Testis (tissue), 3 donors: ENCODE results near the gene PBX1. TPM values are rescaled to one million over a fixed set of nuclear protein-coding genes. Genes with fewer than 3 reads are reported as not detected.

Experiments
- DNase-seq: peaks from one replicate; pipeline ENCODE4 v3.0.0-alpha.2; 2019
- H3K27ac ChIP-seq, 2 donors: fragments of 200-600 bp; sonication (generic); one replicate each; pipeline ENCODE4 v1.5.1; 2019
- H3K27me3 ChIP-seq: fragments of 200-600 bp; sonication (generic); one replicate; pipeline ENCODE4 v1.5.1; 2019
- H3K36me3 ChIP-seq: fragments of 200-600 bp; sonication (generic); one replicate; pipeline ENCODE4 v1.5.1; 2017; ENCODE audit warnings: low read depth; ENCODE audit errors: missing control alignments
- H3K4me1 ChIP-seq: fragments of 200-600 bp; sonication (generic); one replicate; pipeline ENCODE4 v1.5.1; 2019
- H3K4me3 ChIP-seq, 2 donors: fragments of 200-600 bp; sonication (generic); one replicate each; pipeline ENCODE4 v1.5.1; 2017 to 2019
- H3K9me3 ChIP-seq: fragments of 200-600 bp; sonication (generic); one replicate; pipeline ENCODE4 v1.5.1; 2017
- POLR2A ChIP-seq: fragments of 450-650 bp; IDR thresholded peaks from one replicate; pipeline ENCODE4 v1.6.1; 2017; ENCODE audit warnings: antibody characterized with exemption, mild to moderate bottlenecking, moderate library complexity
- WGBS, 2 donors: methylation state at CpG; one replicate each; pipeline ENCODE4 v1.1.5; 2018; 5-methylcytosine and 5-hydroxymethylcytosine counted together
- intact Hi-C: fragments of 100-400 bp; cut with DNase I; formaldehyde crosslinking; loops from one replicate; pipeline ENCODE4 v1.15.1; 2023; ENCODE audit warnings: low total_unique reads
- polyA plus RNA-seq: library from polyadenylated mRNA; stranded (reverse); fragments of 350-450 nt; fragmentation: Illumina TruSeq; extraction: RNeasy Lipid Tissue Mini Kit (QIAGEN cat#74804); gene quantifications from one replicate; pipeline ENCODE4 v1.2.3, GENCODE V29; 2014; ENCODE audit warnings: low read depth, low replicate concordance; ENCODE audit not compliant: insufficient read depth
- total RNA-seq, 2 donors: library from RNA; depleted of rRNA; stranded (reverse); fragments of >200 nt; gene quantifications; one replicate each; pipeline ENCODE4 v1.2.3, GENCODE V29; 2016
- TF ChIP-seq, protein P1 (sequence below), 3 experiments: fragments of 450-650 bp in 2 of 3; fragments of 200-600 bp in 1 of 3; sonication (generic) in 1 of 3; IDR thresholded peaks; one replicate each; pipeline ENCODE4 v1.5.1; 2016 to 2019; ENCODE audit warnings: antibody characterized with exemption in 3 of 3, mild to moderate bottlenecking in 2 of 3, moderate library complexity in 1 of 3

PBX1 gene
- total and polyA plus RNA-seq, 3 donors from 2014 or later, result 20.2 to 25.0 (median 20.3) TPM

DNA sequence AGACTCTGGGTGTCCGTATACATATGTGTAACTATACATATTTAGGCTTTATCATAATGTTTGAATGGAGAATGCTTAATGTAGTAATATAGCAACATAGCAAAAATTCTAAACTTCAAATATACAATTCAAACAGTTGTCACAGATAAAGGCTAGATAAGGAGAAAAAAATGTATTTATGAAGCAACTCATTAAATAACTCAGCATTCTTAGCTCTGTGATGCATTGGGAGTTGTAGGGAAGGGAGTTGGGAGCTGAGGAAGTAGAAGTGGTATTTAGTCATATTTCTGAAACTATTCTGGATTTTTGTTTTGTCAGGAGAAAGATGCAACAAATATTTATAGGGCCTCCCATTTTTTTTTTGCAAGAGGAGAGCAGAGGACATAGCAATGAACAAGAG is 197.8 kb downstream of the PBX1 start:
- WGBS, 2 donors, result 96 to 100% methylated on average over 1 of the region's 1 CpG
- H3K27ac ChIP-seq, result no peak overlapping the region
- no peaks in the 10 kb centered on the region for H3K27me3 ChIP-seq
- no peak for TF ChIP-seq POLR2A
- TF ChIP-seq, protein P1, sequence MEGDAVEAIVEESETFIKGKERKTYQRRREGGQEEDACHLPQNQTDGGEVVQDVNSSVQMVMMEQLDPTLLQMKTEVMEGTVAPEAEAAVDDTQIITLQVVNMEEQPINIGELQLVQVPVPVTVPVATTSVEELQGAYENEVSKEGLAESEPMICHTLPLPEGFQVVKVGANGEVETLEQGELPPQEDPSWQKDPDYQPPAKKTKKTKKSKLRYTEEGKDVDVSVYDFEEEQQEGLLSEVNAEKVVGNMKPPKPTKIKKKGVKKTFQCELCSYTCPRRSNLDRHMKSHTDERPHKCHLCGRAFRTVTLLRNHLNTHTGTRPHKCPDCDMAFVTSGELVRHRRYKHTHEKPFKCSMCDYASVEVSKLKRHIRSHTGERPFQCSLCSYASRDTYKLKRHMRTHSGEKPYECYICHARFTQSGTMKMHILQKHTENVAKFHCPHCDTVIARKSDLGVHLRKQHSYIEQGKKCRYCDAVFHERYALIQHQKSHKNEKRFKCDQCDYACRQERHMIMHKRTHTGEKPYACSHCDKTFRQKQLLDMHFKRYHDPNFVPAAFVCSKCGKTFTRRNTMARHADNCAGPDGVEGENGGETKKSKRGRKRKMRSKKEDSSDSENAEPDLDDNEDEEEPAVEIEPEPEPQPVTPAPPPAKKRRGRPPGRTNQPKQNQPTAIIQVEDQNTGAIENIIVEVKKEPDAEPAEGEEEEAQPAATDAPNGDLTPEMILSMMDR (IDR thresholded peaks at IDR 0.05), result no peak
- intact Hi-C loops, result no loop called here
- no peak for DNase-seq
- H3K36me3 ChIP-seq, result no peaks in the 10 kb centered on the region
- peaks cover 5% of the 10 kb centered on the region for H3K4me1 ChIP-seq
- H3K4me3 ChIP-seq, result no peak overlapping the region
- H3K9me3 ChIP-seq, result no peaks in the 10 kb centered on the region

DNA sequence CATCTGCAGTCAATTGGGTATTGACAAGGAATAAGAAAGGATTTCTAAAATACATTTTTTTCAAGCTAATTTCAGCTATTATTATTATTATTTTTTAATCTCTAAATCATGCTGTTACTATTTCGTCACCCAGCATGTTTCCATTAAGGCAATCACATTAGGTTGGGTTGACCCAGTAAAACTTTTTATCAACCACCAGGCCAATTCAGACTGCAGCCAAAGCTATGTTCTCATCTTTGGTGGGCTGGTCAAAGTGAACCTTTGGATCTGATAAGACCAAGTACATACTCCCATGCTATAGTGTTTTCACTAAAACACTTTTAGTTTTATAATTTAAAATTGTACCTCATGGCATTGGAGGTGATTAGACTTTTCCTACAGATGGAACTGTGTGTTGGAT is 198.6 kb downstream of the PBX1 start:
- TF ChIP-seq, protein P1 (IDR thresholded peaks at IDR 0.05), result no peak
- no peak for TF ChIP-seq POLR2A
- DNase-seq, result no peak
- Histone ChIP-seq H3K27ac (no peak overlapping the region), H3K9me3 (no peaks in the 10 kb centered on the region), H3K36me3 (no peaks in the 10 kb centered on the region), H3K27me3 (no peaks in the 10 kb centered on the region), H3K4me1 (peaks cover 5% of the 10 kb centered on the region), H3K4me3 (no peak overlapping the region)
- intact Hi-C loops, result no loop called here
- WGBS, 2 donors, result 38 to 54% methylated on average over 1 of the region's 1 CpG

DNA sequence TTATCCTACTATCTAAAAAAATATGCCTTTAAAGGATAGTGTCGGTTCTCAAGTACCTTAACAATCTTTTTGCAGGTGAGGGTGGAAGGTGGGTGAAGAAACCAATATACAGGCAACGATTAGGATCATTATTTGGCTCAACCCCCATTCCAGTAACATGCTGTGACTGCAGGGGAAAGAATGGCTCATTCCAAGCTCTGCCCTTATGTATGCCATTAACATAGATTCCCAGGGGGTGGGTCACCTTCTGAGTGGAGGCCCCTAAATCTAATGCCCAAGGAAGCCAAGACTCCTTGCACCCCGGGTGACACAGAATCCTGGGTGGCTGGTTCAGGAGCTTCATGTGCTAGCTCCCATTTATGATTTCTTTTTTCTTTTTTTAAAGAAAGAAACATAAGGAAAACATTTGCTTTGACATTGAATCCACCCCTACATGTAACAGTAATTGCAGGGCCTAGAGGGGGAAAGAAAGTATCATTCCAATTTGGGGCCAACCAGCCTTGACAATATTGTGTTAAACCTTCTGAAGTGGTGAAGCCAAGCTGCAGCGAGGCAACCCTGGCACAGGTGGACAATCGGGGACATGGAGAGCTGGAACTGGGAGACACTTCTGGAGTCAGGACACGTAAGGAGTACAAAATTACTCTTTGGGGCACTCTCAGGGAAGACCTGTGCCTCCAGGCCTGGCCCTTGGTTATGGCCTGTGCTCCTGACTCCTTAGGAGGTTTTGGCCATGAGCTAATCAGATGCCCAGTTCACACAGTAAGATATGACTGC is 200.3 kb downstream of the PBX1 start:
- Histone ChIP-seq H3K9me3 (no peaks in the 10 kb centered on the region), H3K4me3 (no peak overlapping the region), H3K27me3 (no peaks in the 10 kb centered on the region), H3K36me3 (no peaks in the 10 kb centered on the region), H3K4me1 (peaks cover 5% of the 10 kb centered on the region), H3K27ac (no peak overlapping the region)
- TF ChIP-seq, protein P1 (IDR thresholded peaks at IDR 0.05), result no peak
- no peak for TF ChIP-seq POLR2A
- no peak for DNase-seq
- intact Hi-C loops, result no loop called here
- WGBS, 2 donors, result 77 to 79% methylated on average over 5 to 6 of the region's 6 CpGs

DNA sequence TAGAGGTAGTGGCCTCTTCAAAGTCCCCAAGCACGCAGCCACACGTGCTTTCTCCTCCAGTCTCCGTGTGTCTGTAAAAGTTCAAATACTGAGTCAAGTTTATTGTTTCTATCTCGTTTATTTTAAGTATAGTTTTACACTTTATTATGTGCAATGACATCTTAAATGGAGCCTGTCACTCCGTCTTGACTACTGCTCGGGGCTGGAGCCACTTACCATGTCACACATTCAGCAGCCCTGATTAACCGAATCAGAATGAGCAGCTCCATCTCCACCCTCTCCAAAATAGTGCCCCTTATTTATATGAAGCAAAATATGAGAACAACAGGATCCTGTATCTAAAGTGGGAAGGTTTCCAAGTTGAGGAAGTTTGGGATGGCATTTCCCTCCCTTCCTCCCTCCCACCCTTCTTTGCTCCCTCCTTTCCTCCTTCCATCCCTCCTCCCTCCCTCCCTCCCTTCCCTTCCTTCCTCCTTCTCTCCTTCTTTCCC is 201.0 kb downstream of the PBX1 start:
- Histone ChIP-seq H3K4me3 (no peak overlapping the region), H3K27me3 (no peaks in the 10 kb centered on the region), H3K4me1 (peaks cover 5% of the 10 kb centered on the region), H3K36me3 (no peaks in the 10 kb centered on the region), H3K27ac (no peak overlapping the region), H3K9me3 (no peaks in the 10 kb centered on the region)
- no peak for DNase-seq
- WGBS, 2 donors, result 88% methylated on average over 7 of the region's 7 CpGs
- TF ChIP-seq, protein P1 (IDR thresholded peaks at IDR 0.05), result no peak
- no peak for TF ChIP-seq POLR2A
- intact Hi-C loops, result no loop called here

DNA sequence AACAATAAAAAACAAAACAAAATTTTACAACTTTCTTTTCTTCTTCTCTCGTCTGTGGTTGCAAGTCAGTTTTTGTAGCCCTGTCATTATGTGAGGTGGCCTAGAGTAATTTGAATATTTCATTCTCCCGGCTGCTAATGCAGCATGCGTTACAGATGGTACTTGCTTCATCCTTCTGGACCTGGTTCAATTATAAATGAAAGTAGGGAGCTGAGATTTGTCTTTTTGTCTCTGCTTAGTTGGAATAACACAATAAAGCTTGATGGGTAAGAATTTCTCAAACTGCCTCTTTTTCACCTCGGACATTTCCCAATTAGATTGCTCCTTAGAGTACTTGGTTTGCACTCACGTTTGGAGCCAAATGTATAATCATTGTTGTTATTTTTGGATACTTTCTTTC is 201.6 kb downstream of the PBX1 start:
- Histone ChIP-seq H3K27ac (no peak overlapping the region), H3K9me3 (no peaks in the 10 kb centered on the region), H3K36me3 (no peaks in the 10 kb centered on the region), H3K27me3 (no peaks in the 10 kb centered on the region), H3K4me1 (peaks cover 5% of the 10 kb centered on the region), H3K4me3 (no peak overlapping the region)
- no peak for DNase-seq
- WGBS, 2 donors, result 50 to 54% methylated on average over 5 of the region's 5 CpGs
- no peak for TF ChIP-seq POLR2A
- TF ChIP-seq, protein P1 (IDR thresholded peaks at IDR 0.05), result no peak
- intact Hi-C loops, result no loop called here
